MM.1S (cell line): ENCODE results near the gene ATXN2L.

Experiments
- DNase-seq: peaks from one replicate; pipeline ENCODE4 v3.0.0-alpha.2; 2015
- H2AFZ ChIP-seq: fragments of 300-600 bp; sonication (generic); 2 replicates; pipeline ENCODE4 v1.6.0; 2016; ENCODE audit warnings: antibody characterized with exemption, low read length
- H3F3A ChIP-seq: fragments of 300-600 bp; sonication (generic); 2 replicates; pipeline ENCODE4 v1.6.1; 2016; ENCODE audit warnings: mild to moderate bottlenecking, antibody characterized with exemption, low read length, moderate library complexity, mixed read lengths; ENCODE audit not compliant: insufficient read depth
- H3K27ac ChIP-seq: fragments of 300-600 bp; sonication (generic); 2 replicates; pipeline ENCODE4 v1.5.1; 2016; ENCODE audit warnings: mild to moderate bottlenecking, low read length
- H3K27me3 ChIP-seq: fragments of 300-600 bp; sonication (generic); replicated peaks from 2 replicates; pipeline ENCODE4 v1.6.0; 2016; ENCODE audit warnings: low read length; ENCODE audit not compliant: insufficient read depth
- H3K36me3 ChIP-seq: fragments of 300-600 bp; sonication (generic); replicated peaks from 2 replicates; pipeline ENCODE4 v1.6.1; 2016; ENCODE audit warnings: mild to moderate bottlenecking, low read length, mixed read lengths; ENCODE audit not compliant: insufficient read depth
- H3K4me1 ChIP-seq: fragments of 300-600 bp; sonication (generic); 2 replicates; pipeline ENCODE4 v1.6.1; 2016; ENCODE audit warnings: low read length, mixed read lengths
- H3K4me2 ChIP-seq: fragments of 300-600 bp; sonication (generic); 2 replicates; pipeline ENCODE4 v1.6.0; 2016; ENCODE audit warnings: low read depth, low read length
- H3K4me3 ChIP-seq: fragments of 300-600 bp; sonication (generic); 2 replicates; pipeline ENCODE4 v1.5.1; 2016; ENCODE audit warnings: low read length, mixed read lengths
- H3K79me2 ChIP-seq: fragments of 300-600 bp; sonication (generic); 2 replicates; pipeline ENCODE4 v1.6.1; 2016; ENCODE audit warnings: mixed run types, low read length, mixed read lengths
- H3K9ac ChIP-seq: fragments of 300-600 bp; sonication (generic); 2 replicates; pipeline ENCODE4 v1.6.1; 2016; ENCODE audit warnings: low read length, mixed read lengths
- H3K9me2 ChIP-seq: fragments of 300-600 bp; sonication (generic); replicated peaks from 2 replicates; pipeline ENCODE4 v1.6.1; 2016; ENCODE audit warnings: mild to moderate bottlenecking, low read length, mixed read lengths; ENCODE audit not compliant: insufficient read depth
- H3K9me3 ChIP-seq: fragments of 300-600 bp; sonication (generic); replicated peaks from 2 replicates; pipeline ENCODE4 v1.6.1; 2016; ENCODE audit warnings: mild to moderate bottlenecking, low read length, mixed read lengths; ENCODE audit not compliant: insufficient read depth
- H4K20me1 ChIP-seq: fragments of 300-600 bp; sonication (generic); 2 replicates; pipeline ENCODE4 v1.6.1; 2016; ENCODE audit warnings: mild to moderate bottlenecking, low read length, moderate library complexity, mixed read lengths; ENCODE audit not compliant: insufficient read depth
- CTCF ChIP-seq: fragments of 300-600 bp; sonication (generic); IDR thresholded peaks from 2 replicates; pipeline ENCODE4 v1.5.1; 2016; ENCODE audit warnings: antibody characterized with exemption, low read length, mixed read lengths
- EZH2 ChIP-seq: fragments of 300-600 bp; sonication (generic); optimal IDR thresholded peaks from 2 replicates; pipeline ENCODE3; 2017; ENCODE audit warnings: low read depth, mild to moderate bottlenecking, antibody characterized with exemption, low read length, mixed read lengths
- EZH2phosphoT487 ChIP-seq: fragments of 300-600 bp; sonication (generic); IDR thresholded peaks from 2 replicates; pipeline ENCODE4 v1.6.1; 2018; ENCODE audit warnings: antibody characterized with exemption, low read length

The ATXN2L gene

DNA sequence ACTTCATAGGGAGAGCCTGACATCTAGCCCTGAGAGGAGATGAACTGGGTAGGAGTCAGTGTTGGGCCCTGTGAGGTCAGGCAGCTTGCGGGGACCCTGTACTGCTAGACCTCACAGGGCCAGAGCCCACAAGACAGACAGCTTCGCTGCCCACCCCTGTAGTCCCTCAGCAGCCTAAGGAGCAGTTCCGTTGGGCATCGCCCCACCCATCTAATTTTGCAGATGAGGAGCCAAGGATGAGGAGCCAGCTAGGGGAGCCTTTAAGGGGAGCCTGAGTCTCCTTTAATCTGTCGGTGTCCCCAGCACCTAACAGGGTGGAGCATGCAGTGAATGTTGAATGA, 24.1 kb downstream of the ATXN2L start:
- Histone ChIP-seq H3K79me2 (peaks cover 39% of the 10 kb centered on the region), H3K27ac (peak overlapping the region; percentile 36; the same call in 1 of the 2 replicates), H4K20me1 (no peaks in the 10 kb centered on the region), H3K27me3 (no peaks in the 10 kb centered on the region), H3K4me1 (peaks cover 12% of the 10 kb centered on the region), H3F3A (peaks cover 2% of the 10 kb centered on the region), H2AFZ (peak overlapping the region; percentile 90), H3K9me2 (no peaks in the 10 kb centered on the region), H3K9ac (peak overlapping the region; percentile 82), H3K9me3 (no peaks in the 10 kb centered on the region), H3K4me2 (peak overlapping the region; percentile 90), H3K36me3 (no peaks in the 10 kb centered on the region; the same call in 1 of the 2 replicates), H3K4me3 (peak overlapping the region; percentile 83)
- peak; percentile 12 for DNase-seq
- TF ChIP-seq EZH2 (no peak), EZH2phosphoT487 (no peak), CTCF (no peak)

- Histone ChIP-seq H4K20me1 (no peaks in the 10 kb centered on the region), H3K9me3 (no peaks in the 10 kb centered on the region), H3K36me3 (no peaks in the 10 kb centered on the region), H3K27ac (no peak overlapping the region), H3K79me2 (peaks cover 8% of the 10 kb centered on the region), H3K4me3 (no peak overlapping the region), H3K9me2 (no peaks in the 10 kb centered on the region), H3K4me1 (no peaks in the 10 kb centered on the region), H3K27me3 (no peaks in the 10 kb centered on the region), H3K9ac (no peak overlapping the region), H3K4me2 (no peak overlapping the region), H3F3A (peaks cover 5% of the 10 kb centered on the region; the same call in 1 of the 2 replicates), H2AFZ (no peak overlapping the region)
- no peak for DNase-seq
- TF ChIP-seq CTCF: no peak
- TF ChIP-seq EZH2phosphoT487: no peak
- no peak for TF ChIP-seq EZH2
Observed at GRCh38 chr16:28858421-28858820, 35.6 kb downstream of the ATXN2L start.

- no peak overlapping the region for H3K4me3 ChIP-seq
- H3F3A ChIP-seq: peaks cover 7% of the 10 kb centered on the region; the same call in 1 of the 2 replicates
- H3K79me2 ChIP-seq: peaks cover 17% of the 10 kb centered on the region
- no peak overlapping the region for H3K9ac ChIP-seq
- DNase-seq: no peak
- H3K4me2 ChIP-seq: no peak overlapping the region
- no peak overlapping the region for H2AFZ ChIP-seq
- no peaks in the 10 kb centered on the region for H3K9me3 ChIP-seq
- no peaks in the 10 kb centered on the region for H3K27me3 ChIP-seq
- peaks cover 2% of the 10 kb centered on the region; the same call in 1 of the 2 replicates for H3K4me1 ChIP-seq
- H4K20me1 ChIP-seq: no peaks in the 10 kb centered on the region
- TF ChIP-seq EZH2 (no peak), EZH2phosphoT487 (no peak), CTCF (no peak)
- H3K36me3 ChIP-seq: no peaks in the 10 kb centered on the region
- H3K27ac ChIP-seq: no peak overlapping the region
- no peaks in the 10 kb centered on the region for H3K9me2 ChIP-seq
Observed at GRCh38 chr16:28859326-28859725, 36.5 kb downstream of the ATXN2L start.
